GM03348 (cell line): Measurements from ENCODE around the gene DDX17.

Experiments used
- DNase-seq: peaks from one replicate; pipeline ENCODE4 v3.0.0; 2012; ENCODE audit warnings: low spot score

DDX17 gene

GRCh38 chr22:38448945-38449745, 57.0 kb downstream of the DDX17 start:
- no peak for DNase-seq

- DNase-seq, result no peak
Observed at GRCh38 chr22:38446018-38446601, 60.0 kb downstream of the DDX17 start.

DNA sequence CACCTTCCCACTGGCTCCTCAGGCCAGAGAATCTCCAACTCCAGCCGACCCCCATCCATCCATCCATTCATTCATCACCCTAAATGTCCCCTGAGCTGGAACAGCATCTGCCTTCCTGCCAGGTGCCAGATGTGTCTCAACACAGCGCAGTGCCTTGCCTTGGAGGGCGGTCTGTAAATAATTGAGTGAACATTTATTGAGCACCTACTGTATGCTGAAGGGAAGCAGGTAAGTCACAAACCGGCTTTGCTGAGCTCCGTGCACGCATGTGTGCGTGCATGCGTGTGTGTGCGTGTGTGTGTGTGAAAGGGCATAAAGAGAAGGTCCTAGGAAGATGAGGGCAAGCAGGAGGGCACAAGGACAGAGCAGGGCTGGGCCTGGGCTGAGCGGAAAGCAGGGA, 61.3 kb downstream of the DDX17 start:
- no peak for DNase-seq

DNA sequence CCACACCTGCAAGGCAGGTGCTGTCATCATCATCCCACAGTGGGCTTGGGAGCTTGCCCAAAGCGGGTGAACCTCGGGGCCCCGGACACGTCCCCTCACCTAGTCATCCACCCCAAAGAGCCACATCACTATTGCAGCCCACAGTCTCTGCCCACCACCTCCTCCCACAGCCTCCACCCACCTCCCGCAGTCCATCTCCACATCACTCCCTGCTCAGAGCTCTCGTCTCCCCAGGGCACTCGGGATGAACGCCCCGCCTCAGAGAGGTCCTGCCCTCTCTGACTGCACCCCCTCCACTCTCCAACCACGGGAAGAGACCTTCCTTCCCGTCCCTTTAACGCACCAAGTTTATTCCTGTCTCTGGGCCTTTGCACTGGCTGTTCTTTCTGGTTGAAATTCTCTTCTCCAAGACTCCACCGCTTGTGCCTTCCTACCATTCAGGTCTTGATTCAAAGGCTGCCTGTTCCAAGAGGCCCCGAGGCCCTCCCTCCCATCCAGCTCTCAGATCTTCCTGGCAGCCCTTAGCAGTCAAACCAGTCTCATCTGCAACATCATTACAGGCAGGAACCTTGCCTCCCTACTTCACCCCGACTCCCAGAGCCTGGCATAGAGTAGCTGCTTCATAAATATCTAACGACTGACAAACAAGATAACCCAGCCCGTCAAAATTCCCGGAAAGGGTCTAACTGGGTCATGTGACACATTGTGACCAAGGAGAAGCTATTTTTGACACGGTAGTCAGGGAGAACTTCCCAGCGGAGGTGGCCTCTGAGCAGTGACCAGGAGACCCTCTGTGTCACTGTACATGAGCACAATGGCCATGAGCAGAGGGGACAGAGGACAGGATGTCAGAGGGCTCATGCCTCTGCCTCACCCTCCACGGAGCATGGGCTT, 62.2 kb downstream of the DDX17 start:
- no peak for DNase-seq

DNA sequence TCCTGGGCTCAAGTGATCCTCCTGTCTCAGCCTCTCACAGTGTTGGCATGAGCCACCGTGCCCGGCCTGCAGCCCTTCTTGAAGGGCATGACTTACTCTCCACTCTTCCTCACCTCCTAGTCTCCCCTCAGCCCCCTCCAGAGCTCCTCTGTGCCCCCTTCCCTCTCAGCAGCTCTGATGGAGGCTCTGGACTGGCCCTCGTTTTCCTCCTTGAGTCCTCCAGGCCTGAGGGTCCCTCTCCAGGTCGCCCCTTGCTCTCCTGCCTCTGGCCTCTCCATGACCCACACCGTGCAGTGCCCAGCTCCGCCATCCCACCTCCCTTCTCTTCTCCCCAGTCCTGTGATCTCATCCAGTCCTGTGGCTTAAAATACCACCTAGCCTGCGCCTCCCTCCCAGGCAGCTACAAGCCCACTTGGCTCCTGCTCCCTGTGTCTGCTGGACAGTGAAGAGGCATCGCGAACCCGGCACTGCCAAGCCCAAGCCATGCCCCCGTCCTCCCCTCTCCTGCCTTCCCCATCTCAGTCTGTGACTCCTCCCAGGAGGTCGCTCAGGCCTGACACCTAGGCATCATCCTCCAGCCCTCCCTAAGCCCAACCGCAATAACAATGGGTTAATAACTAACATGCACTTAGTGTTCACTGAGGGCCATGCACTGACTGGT, 63.0 kb downstream of the DDX17 start:
- no peak for DNase-seq

GRCh38 chr22:38441620-38442287, 64.4 kb downstream of the DDX17 start:
- DNase-seq, result no peak

DNA sequence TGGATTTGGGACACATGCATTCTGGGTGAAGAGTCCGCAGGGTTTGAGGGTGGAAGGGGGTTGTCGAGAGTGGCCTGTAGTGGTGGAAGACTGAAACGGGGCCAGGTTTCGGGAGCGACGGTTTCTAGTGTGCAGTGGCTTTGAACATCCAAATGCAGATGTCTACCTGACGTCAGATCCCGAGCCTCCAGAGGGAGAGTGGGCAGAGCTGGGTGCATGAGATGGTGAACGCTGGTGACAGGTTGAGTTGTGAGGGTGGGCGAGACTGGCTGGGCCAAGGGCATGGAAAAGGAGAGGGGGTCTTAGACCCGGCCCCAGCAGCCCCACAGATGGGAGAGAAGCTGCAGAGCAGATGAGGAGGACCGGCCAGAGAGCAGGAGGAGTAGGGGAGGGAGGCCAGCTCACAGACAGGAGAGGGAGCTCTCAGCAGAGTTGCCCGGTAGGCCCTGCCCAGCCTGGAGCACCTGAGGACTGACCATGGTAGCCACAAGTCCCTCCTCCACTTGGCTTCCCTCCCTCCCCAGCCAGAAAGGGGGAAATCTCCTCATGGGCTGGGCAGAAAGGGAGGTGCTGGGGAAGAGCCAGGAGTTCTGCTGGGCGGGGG, 65.3 kb downstream of the DDX17 start:
- no peak for DNase-seq

DNA sequence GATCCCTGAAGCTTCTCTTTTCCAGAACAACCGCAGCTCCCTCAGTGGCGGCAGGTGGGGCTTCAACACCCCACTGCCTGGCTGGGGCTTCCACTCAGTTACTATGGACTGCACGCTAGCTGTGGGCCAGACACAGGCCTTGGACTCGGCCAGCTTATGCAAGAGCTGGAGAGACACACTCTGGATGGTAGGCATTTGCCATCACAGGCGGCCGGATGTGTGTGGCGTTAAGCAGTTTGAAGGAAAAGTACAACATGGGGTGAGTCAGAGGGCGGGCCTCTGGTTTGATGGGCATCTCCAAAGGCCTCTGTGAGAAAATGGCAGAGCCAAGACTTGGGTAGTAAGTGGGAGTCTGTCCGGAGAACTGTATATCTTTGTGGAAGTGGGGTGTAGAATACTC, 68.7 kb downstream of the DDX17 start:
- no peak for DNase-seq

- DNase-seq, result no peak
Observed at GRCh38 chr22:38436629-38437395, 69.3 kb downstream of the DDX17 start.

DNA sequence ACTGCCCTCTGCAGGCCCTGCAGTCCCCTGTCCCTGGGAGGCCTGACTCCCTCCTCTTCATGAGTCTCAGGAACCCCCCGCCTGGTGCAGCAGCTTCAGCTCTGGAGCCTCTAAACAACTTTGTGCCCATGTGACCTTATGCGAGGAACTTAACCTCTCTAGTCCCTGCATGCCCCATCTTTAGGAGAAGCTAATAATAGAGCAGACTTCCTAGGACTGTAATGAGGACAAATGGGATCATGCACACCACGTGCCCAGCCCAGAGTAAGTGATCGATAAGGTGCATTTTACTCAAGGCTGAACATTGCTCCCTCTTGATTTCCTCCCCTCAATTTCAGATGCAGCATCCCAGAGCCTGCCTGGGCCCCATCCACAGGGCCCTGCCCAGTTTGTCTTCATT, 70.1 kb downstream of the DDX17 start:
- no peak for DNase-seq

GRCh38 chr22:38435010-38435409, 71.1 kb downstream of the DDX17 start:
- DNase-seq, result no peak

- DNase-seq, result no peak
Observed at GRCh38 chr22:38433871-38434270, 72.2 kb downstream of the DDX17 start.
